Naive thymus-derived CD4-positive, alpha-beta T cell (primary cell): ENCODE results near the gene TAS2R7. TPM values are rescaled to one million over a fixed set of nuclear protein-coding genes. Genes with fewer than 3 reads are reported as not detected.

Experiments
- ATAC-seq: fragments of 150-1000 bp; cut with Tn5 transposase; 2 replicates; pipeline ENCODE4 v1.10.0; 2021; ENCODE audit warnings: mild to moderate bottlenecking, moderate library complexity
- CTCF ChIA-PET: fragments of 350-600 bp; sonication (Branson Sonifier 250); formaldehyde crosslinking; loops from one replicate; lab custom pipeline; 2021; ENCODE audit warnings: antibody characterized with exemption; lab: Charles Lee
- POLR2A ChIA-PET: fragments of 350-600 bp; sonication (Branson Sonifier 250); formaldehyde crosslinking; loops from one replicate; lab custom pipeline; 2021; ENCODE audit warnings: antibody characterized with exemption, inconsistent platforms; lab: Charles Lee
- DNase-seq, 9 donors: peaks; one replicate each; pipeline versions ENCODE4 v3.0.0 to v3.0.0-alpha.2; 2020 to 2022; ENCODE audit warnings: mixed read lengths in 1 of 9
- H3K27ac ChIP-seq: one replicate; pipeline ENCODE4 v1.7.0; 2013; ENCODE audit warnings: mild to moderate bottlenecking, low read depth, low read length, moderate library complexity
- H3K27me3 ChIP-seq, 2 donors: one replicate each; pipeline ENCODE4 v1.7.0; 2013; ENCODE audit warnings: low read length in 2 of 2, mild to moderate bottlenecking in 2 of 2, moderate library complexity in 2 of 2; ENCODE audit not compliant: control insufficient read depth in 2 of 2, insufficient read depth in 2 of 2
- H3K36me3 ChIP-seq, 3 experiments: 1 replicate in 2 of 3; 2 replicates in 1 of 3; pipeline ENCODE4 v1.7.0; 2013; ENCODE audit warnings: low read length in 3 of 3, mild to moderate bottlenecking in 3 of 3, moderate library complexity in 1 of 3; ENCODE audit not compliant: insufficient read depth in 3 of 3, control insufficient read depth in 2 of 3
- H3K4me1 ChIP-seq, 2 donors: one replicate each; pipeline ENCODE4 v1.7.0; 2013; ENCODE audit warnings: low read length in 2 of 2, mild to moderate bottlenecking in 2 of 2, moderate library complexity in 1 of 2; ENCODE audit not compliant: control insufficient read depth in 2 of 2, insufficient read depth in 2 of 2
- H3K4me3 ChIP-seq: 2 replicates; pipeline ENCODE4 v1.7.0; 2013; ENCODE audit warnings: mild to moderate bottlenecking, low read length
- H3K9me3 ChIP-seq, 3 experiments: 1 replicate in 2 of 3; 2 replicates in 1 of 3; pipeline ENCODE4 v1.7.0; 2013; ENCODE audit warnings: low read length in 3 of 3; ENCODE audit not compliant: control insufficient read depth in 2 of 3
- H3K27ac Mint-ChIP-seq, 9 donors: one replicate each; pipeline ENCODE4 v1.8.0; 2020 to 2022; ENCODE audit warnings: mixed read lengths in 9 of 9, mild to moderate bottlenecking in 8 of 9, moderate library complexity in 5 of 9, inconsistent platforms in 2 of 9
- H3K27me3 Mint-ChIP-seq, 5 donors: one replicate each; pipeline ENCODE4 v1.8.0; 2021 to 2022; ENCODE audit warnings: mixed read lengths in 5 of 5, mild to moderate bottlenecking in 1 of 5
- H3K36me3 Mint-ChIP-seq, 5 donors: one replicate each; pipeline ENCODE4 v1.8.0; 2020 to 2022; ENCODE audit warnings: mixed read lengths in 5 of 5, mild to moderate bottlenecking in 3 of 5, inconsistent platforms in 1 of 5
- H3K4me1 Mint-ChIP-seq, 7 donors: one replicate each; pipeline ENCODE4 v1.8.0; 2020 to 2022; ENCODE audit warnings: mixed read lengths in 7 of 7, mild to moderate bottlenecking in 3 of 7, inconsistent platforms in 1 of 7
- H3K4me3 Mint-ChIP-seq, 10 donors: one replicate each; pipeline ENCODE4 v1.8.0; 2020 to 2022; ENCODE audit warnings: mild to moderate bottlenecking in 10 of 10, mixed read lengths in 10 of 10, moderate library complexity in 6 of 10, inconsistent platforms in 2 of 10
- H3K9me3 Mint-ChIP-seq, 11 donors: one replicate each; pipeline ENCODE4 v1.8.0; 2020 to 2022; ENCODE audit warnings: mixed read lengths in 11 of 11, mild to moderate bottlenecking in 4 of 11, inconsistent platforms in 1 of 11, moderate library complexity in 1 of 11
- intact Hi-C, 2 donors: fragments of 100-400 bp; cut with micrococcal nuclease; formaldehyde crosslinking; loops; one replicate each; pipeline ENCODE4 v1.15.1; 2023
- polyA plus RNA-seq, 2 donors: library from polyadenylated mRNA; unstranded; fragments of 300-500 nt; fragmentation: Illumina TruSeq; gene quantifications; one replicate each; pipeline ENCODE4 v1.2.3, GENCODE V29; 2021
- total RNA-seq, 6 experiments: library from RNA in 5 of 6; stranded (reverse) in 5 of 6; gene quantifications; 1 replicate in 5 of 6; 2 replicates in 1 of 6; pipeline ENCODE4 v1.2.3 and lab custom pipeline; 2021 to 2026

Gene TAS2R7
- total and polyA plus RNA-seq, 7 experiments from 2014 or later, result not detected

GRCh38 chr12:10753059-10753458 lies 49.4 kb downstream of the TAS2R7 start:
- intact Hi-C loops, result loop anchor here (5.0 kb wide), 2 partner anchors 81 to 734 kb away; partner anchors contain the start of gene STYK1 (in 1 of the 2)
- Histone ChIP-seq H3K27me3 (peaks cover 0 to 6% of the 10 kb centered on the region in 2 donors), H3K9me3 (peaks cover 0 to 8% (median 8%) of the 10 kb centered on the region in 3 experiments), H3K4me3 (no peak overlapping the region), H3K27ac (no peak overlapping the region), H3K4me1 (peaks cover 0 to 4% of the 10 kb centered on the region in 2 donors), H3K36me3 (no peaks in the 10 kb centered on the region)
- DNase-seq (no peak), ATAC-seq (no peak)
- H3K27me3 Mint-ChIP-seq, result peaks cover 15 to 46% (median 30%) of the 10 kb centered on the region in 5 donors
- no peak overlapping the region for H3K4me3 Mint-ChIP-seq
- peaks cover 8 to 17% (median 12%) of the 10 kb centered on the region in 11 donors for H3K9me3 Mint-ChIP-seq
- ChIA-PET POLR2A (no interaction called here), CTCF (no interaction called here)
- peaks cover 0 to 11% (median 4%) of the 10 kb centered on the region in 5 donors for H3K36me3 Mint-ChIP-seq
- peaks cover 0 to 13% (median 6%) of the 10 kb centered on the region in 7 donors for H3K4me1 Mint-ChIP-seq
- H3K27ac Mint-ChIP-seq, result no peak overlapping the region

Other genes with a start within 250 kb of the TAS2R7 start
- gene MAGOHB, start 189.0 kb downstream of the TAS2R7 start, total RNA-seq, result 10 to 100 TPM; 12.1 to 43.1 (median 24.8) TPM
- 10 to 100 TPM; 26.0 to 61.6 TPM for gene MAGOHB, start 189.0 kb downstream of the TAS2R7 start, polyA plus RNA-seq
- 1 to 10 TPM in 1 of 5 experiments, under 1 TPM in 2, not detected in 2; 0.24 to 1.6 (median 0.34) TPM for gene STYK1, start 128.6 kb downstream of the TAS2R7 start, total RNA-seq
- not detected for gene STYK1, start 128.6 kb downstream of the TAS2R7 start, polyA plus RNA-seq
- 100 to 1,000 TPM in 2 of 5 experiments, 10 to 100 TPM in 1, 1 to 10 TPM in 2; 4.5 to 162 (median 60.9) TPM for gene YBX3, start 79.3 kb downstream of the TAS2R7 start, total RNA-seq
- 1 to 10 TPM; 5.1 to 6.4 TPM for gene YBX3, start 79.3 kb downstream of the TAS2R7 start, polyA plus RNA-seq
- gene TAS2R8, start 4.7 kb upstream of the TAS2R7 start, total RNA-seq, result not detected
- gene TAS2R8, start 4.7 kb upstream of the TAS2R7 start, polyA plus RNA-seq, result not detected
- gene TAS2R9, start 7.5 kb upstream of the TAS2R7 start, total RNA-seq, result not detected
- not detected for gene TAS2R9, start 7.5 kb upstream of the TAS2R7 start, polyA plus RNA-seq
- 1 to 10 TPM in 1 of 5 experiments, under 1 TPM in 3, not detected in 1; 0.37 to 1.2 (median 0.93) TPM for gene TAS2R10, start 23.7 kb upstream of the TAS2R7 start, total RNA-seq
- gene TAS2R10, start 23.7 kb upstream of the TAS2R7 start, polyA plus RNA-seq, result not detected
- 1 to 10 TPM; 2.2 to 4.6 (median 3.3) TPM for gene PRR4, start 46.8 kb upstream of the TAS2R7 start, total RNA-seq
- 1 to 10 TPM; 2.1 to 2.3 TPM for gene PRR4, start 46.8 kb upstream of the TAS2R7 start, polyA plus RNA-seq
- gene PRH1, start 81.6 kb upstream of the TAS2R7 start, total RNA-seq, result 10 to 100 TPM; 19.9 to 37.8 (median 29.8) TPM
- 10 to 100 TPM in 1 of 2 donors, 1 to 10 TPM in 1; 7.9 to 10.7 TPM for gene PRH1, start 81.6 kb upstream of the TAS2R7 start, polyA plus RNA-seq
- gene TAS2R13, start 106.9 kb upstream of the TAS2R7 start, total RNA-seq, result 1 to 10 TPM in 4 of 5 experiments, under 1 TPM in 1; 0.72 to 2.1 (median 1.4) TPM
- gene TAS2R13, start 106.9 kb upstream of the TAS2R7 start, polyA plus RNA-seq, result not detected
- gene PRH2, start 126.6 kb upstream of the TAS2R7 start, total RNA-seq, result under 1 TPM in 2 of 5 experiments, not detected in 3; 0.51 to 0.65 TPM
- not detected for gene PRH2, start 126.6 kb upstream of the TAS2R7 start, polyA plus RNA-seq
- 1 to 10 TPM; 2.2 to 3.3 (median 2.6) TPM for gene TAS2R14, start 136.6 kb upstream of the TAS2R7 start, total RNA-seq
- gene TAS2R14, start 136.6 kb upstream of the TAS2R7 start, polyA plus RNA-seq, result under 1 TPM; 0.60 to 0.91 TPM
- gene TAS2R50, start 184.3 kb upstream of the TAS2R7 start, total RNA-seq, result 1 to 10 TPM in 4 of 5 experiments, under 1 TPM in 1; 0.72 to 1.9 (median 1.5) TPM
- not detected for gene TAS2R50, start 184.3 kb upstream of the TAS2R7 start, polyA plus RNA-seq
- gene TAS2R20, start 195.7 kb upstream of the TAS2R7 start, total RNA-seq, result 1 to 10 TPM; 1.6 to 3.5 (median 2.3) TPM
- under 1 TPM in 1 of 2 donors, not detected in 1; 0.15 TPM for gene TAS2R20, start 195.7 kb upstream of the TAS2R7 start, polyA plus RNA-seq
- gene TAS2R19, start 220.0 kb upstream of the TAS2R7 start, total RNA-seq, result 1 to 10 TPM; 1.8 to 4.9 (median 3.4) TPM
- gene TAS2R19, start 220.0 kb upstream of the TAS2R7 start, polyA plus RNA-seq, result under 1 TPM; 0.24 to 0.39 TPM
- 1 to 10 TPM; 1.5 to 6.2 (median 3.6) TPM for gene TAS2R31, start 228.8 kb upstream of the TAS2R7 start, total RNA-seq
- under 1 TPM in 1 of 2 donors, not detected in 1; 0.26 TPM for gene TAS2R31, start 228.8 kb upstream of the TAS2R7 start, polyA plus RNA-seq